Ishikawa (cell line): ENCODE results near the gene ZNF571.

Experiments used
- CREB1 ChIP-seq: IDR thresholded peaks from 2 replicates; pipeline ENCODE4 v1.6.1; 2012; ENCODE audit warnings: low read depth
- EGR1 ChIP-seq: IDR thresholded peaks from 2 replicates; pipeline ENCODE4 v1.6.1; 2012
- MAX ChIP-seq: IDR thresholded peaks from 2 replicates; pipeline ENCODE4 v1.6.1; 2012
- YY1 ChIP-seq: IDR thresholded peaks from 2 replicates; pipeline ENCODE4 v1.6.1; 2012; ENCODE audit warnings: low read depth

DNA sequence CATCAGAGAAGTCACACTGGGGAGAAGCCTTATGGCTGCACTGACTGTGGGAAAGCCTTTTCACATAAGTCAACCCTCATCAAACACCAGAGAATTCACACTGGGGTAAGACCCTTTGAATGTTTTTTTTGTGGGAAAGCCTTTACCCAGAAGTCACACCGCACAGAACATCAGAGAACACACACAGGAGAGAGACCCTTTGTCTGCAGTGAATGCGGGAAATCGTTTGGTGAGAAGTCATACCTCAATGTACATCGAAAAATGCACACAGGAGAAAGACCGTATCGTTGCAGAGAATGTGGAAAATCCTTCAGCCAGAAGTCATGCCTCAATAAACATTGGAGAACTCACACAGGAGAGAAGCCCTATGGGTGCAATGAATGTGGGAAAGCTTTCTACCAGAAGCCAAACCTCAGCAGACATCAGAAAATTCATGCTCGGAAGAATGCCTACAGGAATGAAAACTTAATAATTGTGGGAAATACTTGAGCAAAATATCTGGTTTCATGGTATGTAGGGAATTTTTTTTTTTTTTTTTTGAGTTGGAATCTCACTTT, 57.1 kb downstream of the ZNF571 start:
- no peak for TF ChIP-seq MAX
- TF ChIP-seq YY1, result no peak
- no peak for TF ChIP-seq CREB1
- no peak for TF ChIP-seq EGR1
